IPS DF 19.7 (cell line): Measurements from ENCODE around the gene RNF8.
"Not testable (repeated sequence)": the region's sequence is repeated elsewhere in the genome, so short reads cannot be mapped to it uniquely, and the experiment has no call there.

Experiments
- DNase-seq: peaks from one replicate; pipeline ENCODE4 v3.0.0-alpha.2; 2013; ENCODE audit warnings: low read depth, low spot score

Gene RNF8

GRCh38 chr6:37321516-37322415, 32.0 kb upstream of the RNF8 start:
- no peak for DNase-seq

DNA sequence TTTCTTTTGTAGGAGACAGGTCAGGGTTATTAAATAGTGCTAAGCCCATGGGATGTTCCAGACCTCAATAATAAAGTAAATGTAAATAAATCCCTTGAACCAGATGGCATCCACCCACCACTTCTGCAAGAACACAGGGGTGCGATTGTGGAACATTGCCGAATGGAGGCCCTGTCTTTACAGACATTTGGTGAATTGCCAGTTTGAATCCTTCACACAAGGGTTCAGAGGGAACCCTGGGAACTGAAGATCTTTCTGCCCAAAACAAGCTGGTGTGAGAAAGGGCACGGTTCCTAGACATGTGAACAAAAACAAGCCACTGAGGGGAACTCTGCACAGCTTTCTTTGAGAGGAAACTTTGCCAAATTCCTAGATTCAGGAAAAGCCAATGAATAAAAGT, 30.2 kb upstream of the RNF8 start:
- DNase-seq: no peak

DNA sequence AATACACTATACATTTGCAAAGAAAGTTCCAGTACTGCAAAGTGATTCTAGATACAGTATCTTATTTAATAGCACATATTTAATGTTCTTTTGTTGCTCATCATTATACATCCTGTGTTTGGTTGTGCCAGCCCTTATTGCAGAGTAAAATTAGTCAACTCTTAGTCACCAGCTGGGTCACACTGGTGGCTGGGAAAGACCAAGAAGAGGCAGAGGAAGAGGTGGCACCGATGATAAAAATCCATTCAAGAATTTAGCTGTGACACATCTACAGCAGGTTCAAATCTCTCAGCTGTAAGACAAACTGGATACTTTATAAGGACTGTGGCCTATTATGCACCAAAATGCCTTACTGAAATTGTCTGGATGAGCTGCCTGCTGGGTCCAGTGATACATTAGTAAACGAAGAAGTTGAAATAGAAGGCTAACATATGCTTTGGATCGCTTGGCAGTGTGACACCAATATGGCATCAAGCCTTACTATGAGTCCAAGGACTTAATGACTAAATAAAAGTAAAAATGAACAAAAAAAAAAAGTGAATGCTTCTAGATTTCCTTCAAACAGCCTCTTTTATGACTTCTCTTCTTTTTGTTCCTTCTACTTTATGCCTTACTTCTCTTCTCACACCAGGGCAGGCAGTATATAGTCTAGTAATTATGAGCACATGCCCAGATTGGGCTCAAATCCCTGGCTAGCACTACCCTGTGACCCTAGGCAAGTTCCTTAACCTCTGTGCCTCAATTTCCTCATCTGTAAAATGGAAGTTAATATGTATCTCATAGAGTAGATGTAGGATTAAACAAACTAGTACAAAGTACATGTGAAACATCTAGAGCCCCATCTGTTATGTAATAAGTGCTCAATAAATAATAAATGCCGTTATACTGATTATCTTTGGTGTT, 29.4 kb upstream of the RNF8 start:
- no peak for DNase-seq

DNA sequence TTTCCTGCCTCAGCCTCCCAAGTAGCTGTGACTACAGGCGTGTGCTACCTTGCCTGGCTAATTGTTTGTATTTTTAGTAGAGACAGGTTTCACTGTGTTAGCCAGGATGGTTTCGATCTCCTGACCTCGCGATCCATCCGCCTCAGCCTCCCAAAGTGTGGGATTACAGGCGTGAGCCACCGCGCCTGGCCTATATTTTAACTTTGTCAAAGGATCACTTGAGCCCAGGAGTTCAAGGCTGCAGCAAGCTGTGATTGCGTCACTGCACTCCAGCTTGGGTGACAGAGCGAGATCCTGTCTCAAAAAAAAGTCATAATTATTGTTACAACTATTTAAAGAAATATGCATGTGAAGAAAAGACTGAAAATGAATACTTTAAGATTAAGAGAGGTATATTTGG, 23.4 kb upstream of the RNF8 start:
- not testable (repeated sequence) for DNase-seq

DNA sequence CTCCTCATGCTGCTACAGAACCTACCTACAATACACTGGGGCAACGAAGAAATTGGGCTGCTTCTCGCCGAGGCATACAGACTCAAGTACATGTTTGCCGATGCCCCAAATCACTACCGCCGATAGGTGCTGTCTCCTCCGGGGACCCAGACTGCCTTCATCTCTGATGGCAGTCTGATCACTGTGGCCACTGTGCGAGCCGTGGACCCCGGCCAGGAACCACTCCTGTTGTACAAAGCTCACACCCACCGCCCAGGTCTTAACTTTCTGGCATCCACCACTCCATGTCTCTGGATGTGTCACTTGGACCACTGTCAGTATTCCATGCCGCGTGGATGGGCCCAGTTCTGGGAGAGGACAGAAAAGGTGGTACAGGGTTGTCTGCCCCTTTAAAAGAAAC, 22.7 kb upstream of the RNF8 start:
- DNase-seq: no peak

GRCh38 chr6:37332894-37333293, 20.9 kb upstream of the RNF8 start:
- no peak for DNase-seq

GRCh38 chr6:37334047-37334446, 19.7 kb upstream of the RNF8 start:
- no peak for DNase-seq

- not testable (repeated sequence) for DNase-seq
Observed at GRCh38 chr6:37338317-37338716, 15.5 kb upstream of the RNF8 start.

GRCh38 chr6:37338745-37339255, 15.0 kb upstream of the RNF8 start:
- DNase-seq: no peak

DNA sequence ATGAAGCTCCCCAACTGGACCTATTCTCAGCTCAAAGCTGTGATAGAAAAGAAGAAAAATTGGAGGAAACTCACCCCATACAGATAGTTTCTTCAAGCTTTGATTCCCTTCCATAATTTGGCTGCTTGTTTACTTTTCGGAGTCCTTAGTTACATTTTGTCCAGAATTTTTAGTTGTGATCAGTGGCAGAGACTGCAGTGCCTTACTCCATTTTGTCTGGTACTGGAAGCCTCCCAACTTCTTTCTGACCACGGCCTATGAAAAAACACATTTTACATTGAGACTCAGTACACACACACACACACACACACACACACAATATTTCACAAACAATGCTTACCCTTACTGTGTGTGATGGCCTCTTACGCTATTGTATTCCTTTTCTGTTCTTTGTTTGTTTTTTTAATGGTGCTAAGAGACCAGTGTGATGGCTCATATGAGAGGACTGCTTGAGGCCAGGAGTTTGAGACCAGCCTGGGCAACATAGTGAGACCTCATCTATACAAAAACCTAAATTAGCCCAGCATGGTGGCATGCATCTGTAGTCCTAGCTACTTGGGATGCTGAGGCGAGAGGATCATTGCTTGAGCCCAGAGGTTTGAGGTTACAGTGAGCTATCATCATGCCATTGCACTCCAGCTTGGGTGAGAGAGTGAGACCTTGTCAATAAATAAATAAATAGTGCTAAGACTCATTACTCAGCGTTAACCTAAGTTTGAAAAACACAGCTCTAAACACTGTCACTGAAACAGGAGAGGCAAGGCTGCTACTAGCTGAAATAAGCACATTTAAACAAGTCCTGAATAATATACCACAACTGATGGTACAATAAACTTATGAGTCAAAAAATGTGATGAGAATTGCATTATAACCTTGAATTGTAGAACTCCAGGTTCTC, 13.8 kb upstream of the RNF8 start:
- no peak for DNase-seq

DNA sequence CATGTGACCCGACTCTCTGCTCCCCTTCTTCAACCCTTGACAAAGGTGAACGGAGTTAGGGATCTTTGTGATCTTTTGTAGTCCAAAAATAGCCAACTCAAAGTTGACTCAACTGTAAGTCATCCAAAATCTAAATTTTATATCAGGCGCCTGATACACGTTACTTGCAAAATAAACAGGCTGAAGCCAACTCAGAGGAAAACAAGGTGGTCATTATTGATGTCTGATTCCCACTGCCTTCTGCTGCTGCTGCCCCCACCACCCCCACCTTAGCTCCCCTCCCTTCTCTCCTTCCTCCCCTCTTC, 13.2 kb upstream of the RNF8 start:
- no peak for DNase-seq

DNA sequence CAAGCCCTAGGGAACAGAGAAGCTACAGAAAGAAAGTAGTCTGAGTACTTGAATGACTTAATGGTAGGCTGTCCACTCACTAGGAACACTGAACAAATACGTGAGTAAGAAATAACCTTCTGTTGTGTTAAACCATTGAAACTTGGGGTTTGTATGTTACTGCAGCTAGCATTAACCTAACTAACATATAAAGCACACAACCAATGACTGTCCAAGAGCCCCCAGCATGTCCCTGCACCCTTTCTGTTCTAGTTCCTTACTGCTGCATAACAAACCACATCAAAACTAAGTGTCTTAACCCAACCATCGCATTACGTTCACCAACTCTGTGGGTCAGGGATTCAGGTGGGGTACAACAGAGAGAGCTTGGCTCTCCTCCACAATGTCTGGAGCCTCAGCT, 10.5 kb upstream of the RNF8 start:
- no peak for DNase-seq

DNA sequence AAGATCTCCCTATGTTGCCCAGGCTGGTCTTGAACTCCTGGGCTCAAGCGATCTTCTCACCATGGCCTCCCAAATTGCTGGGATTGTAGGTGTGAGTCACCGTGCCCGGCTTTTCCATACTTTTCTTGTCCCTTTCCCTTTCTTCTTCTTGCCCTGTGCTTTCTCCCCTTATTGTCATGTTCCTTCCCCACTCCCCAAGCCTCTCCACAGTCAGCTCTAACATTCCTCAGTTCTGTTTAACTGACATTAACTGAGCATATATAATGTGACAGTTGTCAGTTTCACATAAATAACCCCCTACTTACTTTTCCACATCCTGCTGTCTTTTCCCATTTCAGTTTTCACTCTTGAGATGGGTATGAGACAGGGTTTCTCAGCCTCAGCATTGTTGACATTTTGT, 9.5 kb upstream of the RNF8 start:
- no peak for DNase-seq

GRCh38 chr6:37345804-37346203, 8.0 kb upstream of the RNF8 start:
- not testable (repeated sequence) for DNase-seq

- DNase-seq: no peak
Observed at GRCh38 chr6:37347177-37347576, 6.6 kb upstream of the RNF8 start.

GRCh38 chr6:37347670-37348111, 6.1 kb upstream of the RNF8 start:
- no peak for DNase-seq

- DNase-seq: no peak
Observed at GRCh38 chr6:37351027-37351426, 2.8 kb upstream of the RNF8 start.

- DNase-seq: no peak
Observed at GRCh38 chr6:37352384-37352783, 1.4 kb upstream of the RNF8 start.

DNA sequence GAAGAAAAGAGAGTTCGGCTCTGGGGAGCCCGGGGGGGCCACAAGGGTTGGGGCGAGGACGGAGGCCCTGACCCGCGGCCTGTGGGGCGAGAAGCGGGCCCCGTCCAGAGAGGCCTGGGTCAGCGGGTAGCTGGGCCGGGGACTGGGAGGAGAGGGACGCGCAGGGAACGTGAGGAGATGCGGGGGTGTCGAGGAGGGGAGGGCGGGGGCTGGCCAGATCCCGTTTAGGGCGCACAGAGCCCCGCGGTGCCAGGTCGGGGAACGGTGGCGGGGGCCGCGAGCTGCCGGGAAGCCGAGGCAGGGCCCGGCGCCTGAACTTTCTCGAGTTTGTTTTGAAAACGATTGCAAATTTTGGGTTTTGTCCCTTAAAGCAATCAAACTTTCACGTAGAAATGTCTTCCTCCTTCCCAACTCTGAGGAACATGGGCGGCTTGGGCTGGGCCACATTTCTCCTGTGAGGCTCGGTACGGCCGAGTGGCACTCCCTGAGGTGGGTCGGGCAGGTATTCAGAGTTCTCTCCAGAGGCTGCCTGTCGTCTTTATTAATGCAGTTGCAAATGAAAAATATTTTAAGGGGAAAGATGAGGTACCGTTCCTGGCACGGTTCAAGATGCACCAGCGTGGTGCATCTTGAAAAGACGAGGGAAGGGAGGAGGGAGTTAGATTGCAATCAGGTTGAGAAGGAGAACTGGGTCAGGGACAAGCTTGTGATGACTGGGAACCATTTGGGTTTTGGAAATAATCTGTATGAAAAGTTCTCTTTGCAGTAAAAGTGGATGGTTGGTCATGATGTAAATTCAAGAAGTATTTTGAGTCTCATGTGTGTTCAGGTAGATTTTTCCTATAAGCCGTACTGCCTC, 972 bp downstream of the RNF8 start:
- no peak for DNase-seq

DNA sequence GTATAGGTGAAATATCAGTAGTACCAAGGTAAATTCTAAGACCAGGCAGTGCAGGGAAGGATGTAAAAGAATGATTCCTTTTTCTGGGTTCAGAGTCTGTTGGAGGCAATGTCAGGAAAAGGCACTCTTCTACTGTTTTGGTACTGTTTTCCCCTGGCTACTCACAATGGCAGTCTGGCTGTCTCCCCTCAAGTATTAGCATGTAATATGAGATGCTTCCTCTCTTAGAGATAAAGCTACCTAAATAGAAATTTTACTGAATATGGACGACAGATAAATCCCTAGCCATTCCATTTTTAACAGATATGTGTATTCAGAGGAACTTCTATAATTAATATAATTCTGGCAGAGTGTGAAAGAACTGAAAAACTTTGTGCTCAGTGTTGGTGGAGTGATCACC, 3.5 kb downstream of the RNF8 start:
- DNase-seq: no peak

DNA sequence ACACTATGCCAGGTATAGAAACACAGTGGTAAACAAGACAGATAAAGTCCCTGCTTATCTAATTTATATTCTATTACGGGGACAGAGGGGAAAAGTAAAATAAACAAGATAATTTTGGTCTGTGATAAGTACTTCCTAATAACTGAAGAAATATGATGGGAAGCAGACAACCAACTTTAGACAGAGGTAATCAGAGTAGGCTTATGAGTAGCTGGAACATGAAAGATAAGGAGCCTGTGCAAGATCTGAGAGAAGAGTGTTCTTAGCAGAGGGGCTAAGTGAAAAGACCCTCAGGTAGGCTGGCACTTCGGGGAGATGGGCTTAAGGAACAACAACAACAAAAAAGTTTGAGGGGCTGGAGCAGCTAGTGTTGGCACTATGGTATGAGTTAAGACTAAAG, 4.1 kb downstream of the RNF8 start:
- DNase-seq: no peak
